IMR-90 (cell line): Measurements from ENCODE around the gene MANSC1. TPM values are rescaled to one million over a fixed set of nuclear protein-coding genes. Genes with fewer than 3 reads are reported as not detected.

Experiments used
- ATAC-seq: fragments of 200-7000 bp; cut with Tn5 transposase; 2 replicates; pipeline ENCODE4 v1.9.1; 2020; ENCODE audit warnings: low read depth, mild to moderate bottlenecking, moderate library complexity
- BruUV-seq: library from RNA; stranded (reverse); fragments of 400-500 nt; replicated peaks from 2 replicates; lab custom pipeline; 2021; lab: Mats Ljungman, UMichigan
- CTCF ChIA-PET: fragments of 300-600 bp; formaldehyde crosslinking; extraction: SDS; loops from one replicate; lab custom pipeline; 2021; ENCODE audit warnings: antibody characterized with exemption; lab: Yijun Ruan, JAX
- POLR2A ChIA-PET: fragments of 300-600 bp; sonication (Branson Sonifier 250); formaldehyde crosslinking; loops from one replicate; lab custom pipeline; 2022; ENCODE audit warnings: antibody characterized with exemption; ENCODE audit not compliant: unreplicated experiment; lab: Charles Lee
- DNase-seq: peaks from one replicate; pipeline ENCODE4 v3.0.0; 2013
- H2AFZ ChIP-seq: replicated peaks from 2 replicates; pipeline ENCODE3; 2013; ENCODE audit warnings: low read length, mild to moderate bottlenecking; ENCODE audit not compliant: poor library complexity
- H2AK5ac ChIP-seq: 2 replicates; pipeline ENCODE4 v1.6.1; 2013; ENCODE audit warnings: low read depth, low read length, inconsistent platforms
- H2AK9ac ChIP-seq: replicated peaks from 2 replicates; pipeline ENCODE3; 2013; ENCODE audit warnings: mild to moderate bottlenecking, low read depth, low read length, moderate library complexity; ENCODE audit not compliant: poor library complexity
- H2BK120ac ChIP-seq: 2 replicates; pipeline ENCODE4 v1.6.1; 2013; ENCODE audit warnings: low read depth, low read length, inconsistent platforms
- H2BK15ac ChIP-seq: 3 replicates; pipeline ENCODE4 v1.6.1; 2013; ENCODE audit warnings: low read depth, low read length, inconsistent platforms
- H2BK20ac ChIP-seq: 2 replicates; pipeline ENCODE4 v1.6.1; 2013; ENCODE audit warnings: low read depth, mild to moderate bottlenecking, inconsistent platforms, low read length, moderate library complexity
- H2BK5ac ChIP-seq: 2 replicates; pipeline ENCODE4 v1.6.1; 2013; ENCODE audit warnings: mild to moderate bottlenecking, low read depth, low read length, inconsistent platforms; ENCODE audit not compliant: poor library complexity, severe bottlenecking
- H3K14ac ChIP-seq: replicated peaks from 2 replicates; pipeline ENCODE4 v1.6.1; 2013; ENCODE audit warnings: low read depth, low read length, inconsistent platforms
- H3K18ac ChIP-seq: 2 replicates; pipeline ENCODE4 v1.6.1; 2013; ENCODE audit warnings: low read depth, low read length, control low read depth
- H3K23ac ChIP-seq: 2 replicates; pipeline ENCODE4 v1.6.1; 2013; ENCODE audit warnings: low read depth, low read length, inconsistent platforms
- H3K27ac ChIP-seq: 2 replicates; pipeline ENCODE4 v1.5.1; 2013; ENCODE audit warnings: mild to moderate bottlenecking, control low read depth, low read length; ENCODE audit not compliant: insufficient read depth
- H3K27me3 ChIP-seq: 2 replicates; pipeline ENCODE4 v1.6.1; 2013; ENCODE audit warnings: low read length; ENCODE audit not compliant: control insufficient read depth, insufficient read depth
- H3K36me3 ChIP-seq: 2 replicates; pipeline ENCODE4 v1.6.1; 2013; ENCODE audit warnings: low read length, mixed read lengths; ENCODE audit not compliant: control insufficient read depth, insufficient read depth
- H3K4ac ChIP-seq: 2 replicates; pipeline ENCODE4 v1.6.1; 2013; ENCODE audit warnings: low read depth, low read length, inconsistent platforms
- H3K4me1 ChIP-seq: 2 replicates; pipeline ENCODE4 v1.6.1; 2013; ENCODE audit warnings: low read length, mixed read lengths; ENCODE audit not compliant: control insufficient read depth, insufficient read depth
- H3K4me2 ChIP-seq: 2 replicates; pipeline ENCODE4 v1.6.1; 2013; ENCODE audit warnings: low read depth, mild to moderate bottlenecking, control low read depth, low read length, moderate library complexity
- H3K4me3 ChIP-seq: 2 replicates; pipeline ENCODE4 v1.5.1; 2013; ENCODE audit warnings: low read depth, mild to moderate bottlenecking, control low read depth, low read length, moderate library complexity; ENCODE audit not compliant: insufficient read depth
- H3K56ac ChIP-seq: 2 replicates; pipeline ENCODE4 v1.6.1; 2013; ENCODE audit warnings: low read length, inconsistent platforms; ENCODE audit not compliant: insufficient read depth; ENCODE audit errors: extremely low read depth
- H3K79me1 ChIP-seq, 2 experiments: 2 replicates each; pipeline ENCODE4 v1.6.1; 2013; ENCODE audit warnings: low read length in 2 of 2, inconsistent platforms in 1 of 2, low read depth in 1 of 2
- H3K9ac ChIP-seq: 2 replicates; pipeline ENCODE4 v1.6.1; 2013; ENCODE audit warnings: low read depth, low read length, control low read depth
- H3K9me1 ChIP-seq: 2 replicates; pipeline ENCODE4 v1.6.1; 2013; ENCODE audit warnings: low read length, inconsistent platforms; ENCODE audit not compliant: insufficient read depth
- H3K9me3 ChIP-seq: 2 replicates; pipeline ENCODE4 v1.6.1; 2013; ENCODE audit warnings: low read length; ENCODE audit not compliant: control insufficient read depth, insufficient read depth
- H4K20me1 ChIP-seq: 2 replicates; pipeline ENCODE4 v1.6.1; 2013; ENCODE audit warnings: low read length, inconsistent platforms; ENCODE audit not compliant: insufficient read depth
- H4K5ac ChIP-seq: 2 replicates; pipeline ENCODE4 v1.6.1; 2013; ENCODE audit warnings: mild to moderate bottlenecking, low read depth, low read length, control low read depth
- H4K8ac ChIP-seq, 2 experiments: 2 replicates each; pipeline ENCODE4 v1.6.1; 2013; ENCODE audit warnings: low read depth in 2 of 2, low read length in 2 of 2, control low read depth in 1 of 2, inconsistent platforms in 1 of 2
- H4K91ac ChIP-seq: 2 replicates; pipeline ENCODE4 v1.6.1; 2013; ENCODE audit warnings: low read depth, low read length, inconsistent platforms; ENCODE audit not compliant: insufficient read depth
- CEBPB ChIP-seq: IDR thresholded peaks from 2 replicates; pipeline ENCODE4 v1.6.1; 2012; ENCODE audit warnings: low read depth, low read length, improper control_type of control experiment
- CHD1 ChIP-seq: IDR thresholded peaks from 2 replicates; pipeline ENCODE4 v1.6.1; 2012; ENCODE audit warnings: low read depth, low read length, improper control_type of control experiment
- ELK1 ChIP-seq: fragments of 150-350 bp; IDR thresholded peaks from 2 replicates; pipeline ENCODE4 v1.6.1; 2016; ENCODE audit warnings: low read depth, mild to moderate bottlenecking, low read length, moderate library complexity, borderline replicate concordance
- FOS ChIP-seq: fragments of 150-350 bp; IDR thresholded peaks from 2 replicates; pipeline ENCODE4 v1.6.1; 2016; ENCODE audit warnings: low read depth, low read length
- MAFK ChIP-seq: IDR thresholded peaks from 2 replicates; pipeline ENCODE4 v1.6.1; 2012; ENCODE audit warnings: low read depth, low read length, improper control_type of control experiment
- MAZ ChIP-seq: IDR thresholded peaks from 2 replicates; pipeline ENCODE4 v1.6.1; 2012; ENCODE audit warnings: low read depth, mild to moderate bottlenecking, low read length, improper control_type of control experiment, moderate library complexity, borderline replicate concordance
- NFE2L2 ChIP-seq: fragments of 150-350 bp; IDR thresholded peaks from 2 replicates; pipeline ENCODE4 v1.6.1; 2016; ENCODE audit warnings: low read depth, mild to moderate bottlenecking, low read length
- RAD21 ChIP-seq: IDR thresholded peaks from 2 replicates; pipeline ENCODE4 v1.6.1; 2012; ENCODE audit warnings: low read length, improper control_type of control experiment
- RCOR1 ChIP-seq: IDR thresholded peaks from 2 replicates; pipeline ENCODE4 v1.6.1; 2012; ENCODE audit warnings: mild to moderate bottlenecking, low read length, improper control_type of control experiment; ENCODE audit not compliant: insufficient replicate concordance
- WGBS, 2 experiments: methylation state at CpG; one replicate each; pipeline versions ENCODE4 v1.1.5 to v1.1.7; 2013; ENCODE audit warnings: missing lambda C conversion rate in 2 of 2; ENCODE audit not compliant: insufficient read length in 1 of 2; ENCODE audit errors: extremely low coverage in 2 of 2; 5-methylcytosine and 5-hydroxymethylcytosine counted together
- dilution Hi-C: fragments of 300-500 bp; cut with HindIII; formaldehyde crosslinking; loops from one replicate; pipeline ENCODE4 v1.14.3; 2018; ENCODE audit warnings: low sequenced_read_pairs; ENCODE audit not compliant: unreplicated experiment
- in situ Hi-C: fragments of 300-500 bp; cut with MboI; formaldehyde crosslinking; loops from 3 replicates; pipeline ENCODE4 v1.14.3; 2019; ENCODE audit warnings: low sequenced_read_pairs, inconsistent platforms, mixed read lengths
- intact Hi-C: fragments of 100-400 bp; cut with micrococcal nuclease; formaldehyde crosslinking; loops from 2 replicates; pipeline ENCODE4 v1.10.0; 2022
- polyA plus RNA-seq, 3 experiments: library from polyadenylated mRNA; depleted of rRNA; stranded (reverse); fragments of >200 nt; gene quantifications; 2 replicates each; pipeline ENCODE4 v1.2.3, GENCODE V29; 2012; ENCODE audit warnings: low replicate concordance in 1 of 3
- total RNA-seq: library from RNA; depleted of rRNA; stranded (reverse); fragments of >200 nt; gene quantifications from 2 replicates; pipeline ENCODE4 v1.2.3, GENCODE V29; 2012
- TF ChIP-seq, protein P1 (sequence below): fragments of 150-350 bp; IDR thresholded peaks from 2 replicates; pipeline ENCODE4 v1.6.1; 2017; ENCODE audit warnings: mild to moderate bottlenecking, antibody characterized with exemption, low read length, low read depth

The MANSC1 gene
- total and polyA plus RNA-seq, 2 of the 4 experiments (the other 2 are of a cell fraction): 1.1 to 2.2 TPM

GRCh38 chr12:12319451-12320183 is 30.4 kb downstream of the MANSC1 start:
- Histone ChIP-seq H2AK9ac (no peak overlapping the region), H4K20me1 (no peaks in the 10 kb centered on the region), H2AK5ac (no peak overlapping the region), H3K9me3 (no peaks in the 10 kb centered on the region), H3K9ac (no peak overlapping the region), H3K27ac (no peak overlapping the region), H2BK15ac (no peak overlapping the region), H4K5ac (no peak overlapping the region), H3K18ac (no peak overlapping the region), H3K14ac (no peak overlapping the region), H3K4me2 (peak overlapping the region; percentile 40), H2BK20ac (no peak overlapping the region), H3K36me3 (no peaks in the 10 kb centered on the region), H3K56ac (no peak overlapping the region), H4K8ac (0 out of 4 replicates have a peak overlapping the region, but pooled peaks of 1 of the 2 experiments have one; percentile 44), H3K79me1 (no peaks in the 10 kb centered on the region), H3K4ac (no peak overlapping the region), H3K4me3 (no peak overlapping the region), H3K23ac (no peak overlapping the region), H3K27me3 (no peaks in the 10 kb centered on the region), H2AFZ (peak overlapping the region; percentile 7), H3K4me1 (peaks cover 6% of the 10 kb centered on the region; the same call in 1 of the 2 replicates), H2BK5ac (no peak overlapping the region), H3K9me1 (no peaks in the 10 kb centered on the region), H2BK120ac (no peak overlapping the region), H4K91ac (no peak overlapping the region)
- 75% methylated on average over 3 of the region's 9 CpGs; no CpG with 5 or more reads in 1 of the 2 experiments for WGBS, 2 experiments
- ATAC-seq (peak; percentile 49), DNase-seq (no peak)
- in situ Hi-C loops (loop anchor here (10.0 kb wide), 1 partner anchor 735 kb away; no protein-coding TSS in a partner anchor), intact Hi-C loops (loop anchor here (2.0 to 10.0 kb wide), 2 partner anchors 47 to 145 kb away; no protein-coding TSS in a partner anchor), dilution Hi-C loops (no loop called here)
- POLR2A ChIA-PET: no interaction called here
- BruUV-seq: no TSS peak
- CTCF ChIA-PET: interaction anchor here (0.6 kb wide), 1 partner anchor 310 kb away, joined by 3 read pairs; no protein-coding TSS in a partner anchor
- TF ChIP-seq CHD1: no peak
- TF ChIP-seq RAD21: no peak
- no peak for TF ChIP-seq NFE2L2
- TF ChIP-seq, protein P1, sequence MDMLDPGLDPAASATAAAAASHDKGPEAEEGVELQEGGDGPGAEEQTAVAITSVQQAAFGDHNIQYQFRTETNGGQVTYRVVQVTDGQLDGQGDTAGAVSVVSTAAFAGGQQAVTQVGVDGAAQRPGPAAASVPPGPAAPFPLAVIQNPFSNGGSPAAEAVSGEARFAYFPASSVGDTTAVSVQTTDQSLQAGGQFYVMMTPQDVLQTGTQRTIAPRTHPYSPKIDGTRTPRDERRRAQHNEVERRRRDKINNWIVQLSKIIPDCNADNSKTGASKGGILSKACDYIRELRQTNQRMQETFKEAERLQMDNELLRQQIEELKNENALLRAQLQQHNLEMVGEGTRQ: no peak
- no peak for TF ChIP-seq FOS
- TF ChIP-seq MAFK: no peak
- no peak for TF ChIP-seq MAZ
- no peak for TF ChIP-seq RCOR1
- TF ChIP-seq ELK1: no peak
- TF ChIP-seq CEBPB: no peak
